ENCODE results near the gene HERPUD1. TPM values are rescaled to one million over a fixed set of nuclear protein-coding genes. Genes with fewer than 3 reads are reported as not detected.

The HERPUD1 gene
- total and polyA plus RNA-seq, 4 donors: 57.8 to 219 (median 118) TPM

GRCh38 chr16:56950455-56950854, 18.5 kb downstream of the HERPUD1 start:
- Histone ChIP-seq H3K27me3 (ENCODE audit: control insufficient read depth in 4 of 4, insufficient read depth in 4 of 4, low read length in 3 of 4) (no peaks in the 10 kb centered on the region), H3K27ac (ENCODE audit: low read depth in 1 of 2, low read length in 2 of 2) (no peak overlapping the region), H3K9ac (ENCODE audit: low read depth in 1 of 2, low read length in 2 of 2) (no peak overlapping the region)

GRCh38 chr16:56950881-56951771, 19.2 kb downstream of the HERPUD1 start:
- no peaks in the 10 kb centered on the region for H3K27me3 ChIP-seq (ENCODE audit: control insufficient read depth in 4 of 4, insufficient read depth in 4 of 4, low read length in 3 of 4)
- H3K36me3 ChIP-seq (ENCODE audit: control insufficient read depth in 4 of 4, insufficient read depth in 3 of 4, low read depth in 1 of 4, low read length in 3 of 4): peaks cover 0 to 5% (median 0%) of the 10 kb centered on the region in 4 donors
- TF ChIP-seq JUND (IDR thresholded peaks at IDR 0.05) (no peak), TAF1 (conservative IDR thresholded peaks at IDR 0.05) (no peak), CTCF (IDR thresholded peaks at IDR 0.05; ENCODE audit: low read depth, low read length, missing input control) (peak; percentile 53), MAX (IDR thresholded peaks at IDR 0.05) (no peak), ZBTB33 (IDR thresholded peaks at IDR 0.05) (no peak), RAD21 (IDR thresholded peaks at IDR 0.05) (peak; percentile 78 to 87), FOXA2 (IDR thresholded peaks at IDR 0.05) (no peak)
- 65% methylated on average over 15 of the region's 15 CpGs for WGBS
- H3K4me1 ChIP-seq (ENCODE audit: control insufficient read depth in 4 of 4, insufficient read depth in 4 of 4, low read length in 3 of 4): no peaks in the 10 kb centered on the region
- H3K9ac ChIP-seq (ENCODE audit: low read depth in 1 of 2, low read length in 2 of 2): no peak overlapping the region
- H3K27ac ChIP-seq (ENCODE audit: low read depth in 1 of 2, low read length in 2 of 2): no peak overlapping the region
- DNase-seq (ENCODE audit: low spot score): no peak
- no peak overlapping the region for H3K4me3 ChIP-seq (ENCODE audit: low read depth in 1 of 3, low read length in 3 of 3)
- H3K9me3 ChIP-seq (ENCODE audit: control insufficient read depth in 4 of 4, low read length in 3 of 4): no peaks in the 10 kb centered on the region

More at GRCh38 chr16:56950455-56950854, 18.5 kb downstream of the HERPUD1 start:
- H3K9me3 ChIP-seq (ENCODE audit: control insufficient read depth in 4 of 4, low read length in 3 of 4): no peaks in the 10 kb centered on the region
- H3K4me1 ChIP-seq (ENCODE audit: control insufficient read depth in 4 of 4, insufficient read depth in 4 of 4, low read length in 3 of 4): peaks cover 0 to 1% (median 0%) of the 10 kb centered on the region in 4 donors
- no peak for TF ChIP-seq TAF1 (conservative IDR thresholded peaks at IDR 0.05)
- TF ChIP-seq MAX (IDR thresholded peaks at IDR 0.05): no peak
- no peak for TF ChIP-seq CTCF (IDR thresholded peaks at IDR 0.05; ENCODE audit: low read depth, low read length, missing input control)
- WGBS: 84% methylated on average over 7 of the region's 7 CpGs
- H3K4me3 ChIP-seq (ENCODE audit: low read depth in 1 of 3, low read length in 3 of 3): no peak overlapping the region
- H3K36me3 ChIP-seq (ENCODE audit: control insufficient read depth in 4 of 4, insufficient read depth in 3 of 4, low read depth in 1 of 4, low read length in 3 of 4): peaks cover 0 to 5% (median under 1%) of the 10 kb centered on the region in 4 donors
- DNase-seq (ENCODE audit: low spot score): no peak

GRCh38 chr16:56953006-56953405, 21.1 kb downstream of the HERPUD1 start:
- Histone ChIP-seq H3K36me3 (ENCODE audit: control insufficient read depth in 4 of 4, insufficient read depth in 3 of 4, low read depth in 1 of 4, low read length in 3 of 4) (no peaks in the 10 kb centered on the region), H3K4me1 (ENCODE audit: control insufficient read depth in 4 of 4, insufficient read depth in 4 of 4, low read length in 3 of 4) (no peaks in the 10 kb centered on the region), H3K9ac (ENCODE audit: low read depth in 1 of 2, low read length in 2 of 2) (no peak overlapping the region), H3K27me3 (ENCODE audit: control insufficient read depth in 4 of 4, insufficient read depth in 4 of 4, low read length in 3 of 4) (no peaks in the 10 kb centered on the region), H3K27ac (ENCODE audit: low read depth in 1 of 2, low read length in 2 of 2) (no peak overlapping the region), H3K9me3 (ENCODE audit: control insufficient read depth in 4 of 4, low read length in 3 of 4) (no peaks in the 10 kb centered on the region), H3K4me3 (ENCODE audit: low read depth in 1 of 3, low read length in 3 of 3) (no peak overlapping the region)
- no peak for DNase-seq (ENCODE audit: low spot score)
- WGBS: 82% methylated on average over 6 of the region's 6 CpGs
- peak; percentile 42 to 47 for TF ChIP-seq RXRA (IDR thresholded peaks at IDR 0.05)
- TF ChIP-seq NR2F2 (IDR thresholded peaks at IDR 0.05): peak; percentile 69
- no peak for TF ChIP-seq SP1 (IDR thresholded peaks at IDR 0.05)
